LNCaP clone FGC (cell line): ENCODE results near the gene IL1RAPL1.
"Not testable (repeated sequence)": the region's sequence is repeated elsewhere in the genome, so short reads cannot be mapped to it uniquely, and the experiment has no call there.

ENCODE experiments used
- DNase-seq: peaks from one replicate; pipeline ENCODE4 v3.0.0-alpha.2; 2011; ENCODE audit warnings: low read depth
- H3K4me3 ChIP-seq: 2 replicates; pipeline ENCODE4 v1.5.1; 2011; ENCODE audit warnings: mild to moderate bottlenecking, low read depth, low read length, control low read depth
- CTCF ChIP-seq: IDR thresholded peaks from 2 replicates; pipeline ENCODE4 v1.5.1; 2012; ENCODE audit warnings: mild to moderate bottlenecking; ENCODE audit not compliant: control insufficient read depth, insufficient read depth; ENCODE audit errors: extremely low read depth

Gene IL1RAPL1

GRCh38 chrX:29299684-29300083, 712.4 kb downstream of the IL1RAPL1 start:
- DNase-seq = no peak
- H3K4me3 ChIP-seq = no peak overlapping the region
- no peak for TF ChIP-seq CTCF

GRCh38 chrX:29308726-29309125, 721.5 kb downstream of the IL1RAPL1 start:
- no peak for DNase-seq
- no peak overlapping the region for H3K4me3 ChIP-seq
- TF ChIP-seq CTCF = no peak

GRCh38 chrX:29315931-29316330, 728.7 kb downstream of the IL1RAPL1 start:
- no peak for TF ChIP-seq CTCF
- DNase-seq = no peak
- no peak overlapping the region for H3K4me3 ChIP-seq

GRCh38 chrX:29318012-29318411, 730.8 kb downstream of the IL1RAPL1 start:
- no peak for TF ChIP-seq CTCF
- DNase-seq = no peak
- no peak overlapping the region for H3K4me3 ChIP-seq

- not testable (repeated sequence) for H3K4me3 ChIP-seq, DNase-seq
Observed at GRCh38 chrX:29332429-29332828, 745.2 kb downstream of the IL1RAPL1 start.

- DNase-seq, H3K4me3 ChIP-seq: not testable (repeated sequence)
Observed at GRCh38 chrX:29333091-29333490, 745.8 kb downstream of the IL1RAPL1 start.

- TF ChIP-seq CTCF = no peak
- no peak overlapping the region for H3K4me3 ChIP-seq
- DNase-seq = no peak
Observed at GRCh38 chrX:29348288-29348687, 761.0 kb downstream of the IL1RAPL1 start.

- no peak for TF ChIP-seq CTCF
- H3K4me3 ChIP-seq = no peak overlapping the region
- DNase-seq = no peak
Observed at GRCh38 chrX:29359276-29359675, 772.0 kb downstream of the IL1RAPL1 start.

GRCh38 chrX:29374765-29375164, 787.5 kb downstream of the IL1RAPL1 start:
- not testable (repeated sequence) for H3K4me3 ChIP-seq, DNase-seq
